ENCODE measurements around the gene NOS1AP. TPM values are rescaled to one million over a fixed set of nuclear protein-coding genes. Genes with fewer than 3 reads are reported as not detected.

The NOS1AP gene
- total and polyA plus RNA-seq, 2 experiments from 2014 or later = 5.8 to 6.6 TPM

- Mint-ChIP-seq H3K4me3 (no peak overlapping the region), H3K27me3 (ENCODE audit: insufficient read depth, low read depth, poor library complexity) (peaks cover 19% of the 10 kb centered on the region), H3K4me1 (peaks cover 4% of the 10 kb centered on the region), H3K27ac (no peak overlapping the region), H3K36me3 (ENCODE audit: low read depth) (no peaks in the 10 kb centered on the region; the same call in 2 of the 3 replicates), H3K9me3 (no peaks in the 10 kb centered on the region)
- peaks cover 40% of the 10 kb centered on the region for H3K27me3 ChIP-seq (ENCODE audit: insufficient read depth)
- DNase-seq (ENCODE audit: low spot score) (no peak), ATAC-seq (no peak)
- H4K20me1 ChIP-seq (replicated peaks; ENCODE audit: insufficient read depth) = no peaks in the 10 kb centered on the region; the same call in 1 of the 2 replicates
- H3K4me2 ChIP-seq = no peak overlapping the region
- no peaks in the 10 kb centered on the region for H3K79me2 ChIP-seq (replicated peaks; ENCODE audit: insufficient read depth)
- TF ChIP-seq ZNF331 (CRISPR knock-in tag; IDR thresholded peaks at IDR 0.05; ENCODE audit: low read depth) (no peak), EZH2phosphoT487 (IDR thresholded peaks at IDR 0.05; ENCODE audit: unreplicated experiment) (no peak), CTCF (conservative IDR thresholded peaks at IDR 0.05; ENCODE audit: low read depth in 2 of 2) (no peak), REST (IDR thresholded peaks at IDR 0.05; ENCODE audit: unreplicated experiment) (no peak), ZNF114 (CRISPR knock-in tag; IDR thresholded peaks at IDR 0.05) (no peak), ZNF462 (CRISPR knock-in tag; IDR thresholded peaks at IDR 0.05) (no peak), JUNB (IDR thresholded peaks at IDR 0.05; ENCODE audit: unreplicated experiment) (no peak), NANOG (IDR thresholded peaks at IDR 0.05; ENCODE audit: borderline replicate concordance) (no peak), CREB1 (CRISPR knock-in tag; IDR thresholded peaks at IDR 0.05; ENCODE audit: low read depth) (no peak), ETS1 (IDR thresholded peaks at IDR 0.05) (no peak), POLR2AphosphoS5 (IDR thresholded peaks at IDR 0.05; ENCODE audit: low read depth) (no peak), STAT1 (IDR thresholded peaks at IDR 0.05; ENCODE audit: unreplicated experiment) (no peak), EZH2 (IDR thresholded peaks at IDR 0.05; ENCODE audit: low read depth, unreplicated experiment) (no peak)
- no peaks in the 10 kb centered on the region for H3F3A ChIP-seq (replicated peaks; ENCODE audit: low read depth)
- H3K27ac ChIP-seq (ENCODE audit: low read depth) = no peak overlapping the region
- no peaks in the 10 kb centered on the region for H3K36me3 ChIP-seq (ENCODE audit: insufficient read depth)
- H3K4me3 ChIP-seq = no peak overlapping the region
- no peaks in the 10 kb centered on the region for H3K9me2 ChIP-seq (ENCODE audit: insufficient read depth)
- H2AFZ ChIP-seq = peak overlapping the region; percentile 24; the same call in 1 of the 2 replicates
- no peaks in the 10 kb centered on the region; the same call in 1 of the 2 replicates for H3K4me1 ChIP-seq (ENCODE audit: insufficient read depth)
Measured at GRCh38 chr1:162028726-162029125, 40.8 kb upstream of the NOS1AP start.
